BJ (cell line): ENCODE measurements around the gene CSTA. TPM values are rescaled to one million over a fixed set of nuclear protein-coding genes. Genes with fewer than 3 reads are reported as not detected.

Experiments used
- CTCF ChIA-PET: fragments of 350-600 bp; formaldehyde crosslinking; extraction: SDS; loops from one replicate; lab custom pipeline; 2021; ENCODE audit warnings: antibody characterized with exemption, inconsistent platforms; lab: Yijun Ruan, JAX
- POLR2A ChIA-PET: fragments of 300-600 bp; sonication (Branson Sonifier 250); formaldehyde crosslinking; extraction: SDS; loops from one replicate; lab custom pipeline; 2021; ENCODE audit warnings: antibody characterized with exemption; lab: Charles Lee
- DNase-seq: peaks from one replicate; pipeline ENCODE4 v3.0.0-alpha.2; 2011; ENCODE audit warnings: low read depth
- H3K27me3 ChIP-seq: 2 replicates; pipeline ENCODE4 v1.6.0; 2011; ENCODE audit warnings: low read length; ENCODE audit not compliant: control insufficient read depth, insufficient read depth
- H3K36me3 ChIP-seq: 2 replicates; pipeline ENCODE4 v1.5.1; 2011; ENCODE audit warnings: low read length; ENCODE audit not compliant: control insufficient read depth, insufficient read depth
- H3K4me3 ChIP-seq: 2 replicates; pipeline ENCODE4 v1.5.1; 2011; ENCODE audit warnings: low read depth, mild to moderate bottlenecking, control low read depth, low read length
- polyA plus RNA-seq: library from polyadenylated mRNA; depleted of rRNA; stranded (reverse); fragments of >200 nt; gene quantifications from 2 replicates; pipeline ENCODE4 v1.2.3, GENCODE V29; 2011
- TF ChIP-seq, protein P1 (sequence below): IDR thresholded peaks from 2 replicates; pipeline ENCODE4 v1.5.1; 2011; ENCODE audit warnings: low read depth, mild to moderate bottlenecking, control low read depth, inconsistent platforms, low read length, moderate library complexity; ENCODE audit not compliant: insufficient read depth

CSTA gene
- polyA plus RNA-seq, 1 experiment, result 0.49 TPM

DNA sequence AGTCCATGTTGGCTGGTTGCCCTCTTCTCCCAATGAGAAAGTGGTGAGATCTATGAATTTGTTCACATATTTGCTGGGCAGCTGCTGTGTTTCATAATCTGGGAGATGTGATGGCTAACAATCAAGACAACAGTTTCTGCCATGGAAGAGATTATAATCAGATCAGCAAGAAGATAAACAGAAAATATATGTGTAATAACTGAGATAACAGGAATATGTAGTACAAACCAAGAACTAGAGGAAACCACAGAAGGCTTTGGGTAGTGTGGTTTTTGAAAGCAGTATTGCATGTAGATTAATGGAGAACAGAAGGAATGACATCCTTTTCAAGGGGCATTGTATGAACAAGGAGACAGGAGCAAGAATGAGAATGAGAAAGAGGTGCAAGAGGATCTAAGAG, 12.2 kb upstream of the CSTA start:
- CTCF ChIA-PET, result interaction anchor here (1.1 kb wide), 1 partner anchor 10 kb away, joined by 4 read pairs; no protein-coding TSS in a partner anchor
- Histone ChIP-seq H3K4me3 (no peak overlapping the region), H3K27me3 (peaks cover 2% of the 10 kb centered on the region), H3K36me3 (no peaks in the 10 kb centered on the region)
- POLR2A ChIA-PET, result no interaction called here
- TF ChIP-seq, protein P1, sequence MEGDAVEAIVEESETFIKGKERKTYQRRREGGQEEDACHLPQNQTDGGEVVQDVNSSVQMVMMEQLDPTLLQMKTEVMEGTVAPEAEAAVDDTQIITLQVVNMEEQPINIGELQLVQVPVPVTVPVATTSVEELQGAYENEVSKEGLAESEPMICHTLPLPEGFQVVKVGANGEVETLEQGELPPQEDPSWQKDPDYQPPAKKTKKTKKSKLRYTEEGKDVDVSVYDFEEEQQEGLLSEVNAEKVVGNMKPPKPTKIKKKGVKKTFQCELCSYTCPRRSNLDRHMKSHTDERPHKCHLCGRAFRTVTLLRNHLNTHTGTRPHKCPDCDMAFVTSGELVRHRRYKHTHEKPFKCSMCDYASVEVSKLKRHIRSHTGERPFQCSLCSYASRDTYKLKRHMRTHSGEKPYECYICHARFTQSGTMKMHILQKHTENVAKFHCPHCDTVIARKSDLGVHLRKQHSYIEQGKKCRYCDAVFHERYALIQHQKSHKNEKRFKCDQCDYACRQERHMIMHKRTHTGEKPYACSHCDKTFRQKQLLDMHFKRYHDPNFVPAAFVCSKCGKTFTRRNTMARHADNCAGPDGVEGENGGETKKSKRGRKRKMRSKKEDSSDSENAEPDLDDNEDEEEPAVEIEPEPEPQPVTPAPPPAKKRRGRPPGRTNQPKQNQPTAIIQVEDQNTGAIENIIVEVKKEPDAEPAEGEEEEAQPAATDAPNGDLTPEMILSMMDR, result no peak
- no peak for DNase-seq

GRCh38 chr3:122313281-122313680, 11.8 kb upstream of the CSTA start:
- no peak for DNase-seq
- POLR2A ChIA-PET, result no interaction called here

GRCh38 chr3:122314228-122314876, 10.7 kb upstream of the CSTA start:
- no peak for DNase-seq
- TF ChIP-seq, protein P1, result no peak
- Histone ChIP-seq H3K4me3 (no peak overlapping the region), H3K36me3 (no peaks in the 10 kb centered on the region), H3K27me3 (peaks cover 2% of the 10 kb centered on the region)
- ChIA-PET POLR2A (no interaction called here), CTCF (interaction anchor here (0.6 kb wide), 1 partner anchor 439 kb away, joined by 4 read pairs; no protein-coding TSS in a partner anchor)

More at GRCh38 chr3:122313281-122313680, 11.8 kb upstream of the CSTA start:
- Histone ChIP-seq H3K4me3 (no peak overlapping the region), H3K36me3 (no peaks in the 10 kb centered on the region), H3K27me3 (peaks cover 2% of the 10 kb centered on the region)
- CTCF ChIA-PET, result interaction anchor here (1.1 kb wide), 1 partner anchor 9 kb away, joined by 4 read pairs; no protein-coding TSS in a partner anchor
- TF ChIP-seq, protein P1, result no peak

- TF ChIP-seq, protein P1, result no peak
- POLR2A ChIA-PET, result no interaction called here
- Histone ChIP-seq H3K27me3 (peaks cover 2% of the 10 kb centered on the region), H3K36me3 (no peaks in the 10 kb centered on the region), H3K4me3 (no peak overlapping the region)
- CTCF ChIA-PET, result no interaction called here
- DNase-seq, result no peak
Observed at GRCh38 chr3:122315619-122316018, 9.4 kb upstream of the CSTA start.

DNA sequence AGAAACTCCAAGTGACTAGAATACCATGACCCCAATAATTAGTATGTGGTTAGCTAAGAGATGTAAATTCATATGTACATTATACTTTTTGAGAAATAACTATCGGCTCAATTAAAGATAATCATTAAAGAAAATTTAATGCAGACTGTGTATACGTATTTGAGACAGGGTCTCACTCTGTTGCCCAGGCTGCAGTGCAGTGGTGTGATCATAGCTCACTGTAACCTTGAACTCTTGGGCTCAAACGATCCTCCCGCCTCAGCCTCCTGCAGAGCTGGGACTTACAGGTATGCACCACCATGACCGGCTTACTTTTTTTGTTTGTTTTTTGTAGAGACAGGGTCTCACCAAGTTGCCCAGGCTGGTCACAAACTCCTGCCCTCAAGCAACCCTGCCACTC, 8.7 kb upstream of the CSTA start:
- DNase-seq, result no peak
- CTCF ChIA-PET, result no interaction called here
- Histone ChIP-seq H3K27me3 (no peaks in the 10 kb centered on the region; the same call in 1 of the 2 replicates), H3K36me3 (no peaks in the 10 kb centered on the region), H3K4me3 (no peak overlapping the region)
- POLR2A ChIA-PET, result no interaction called here
- TF ChIP-seq, protein P1, result no peak
